Measurements from ENCODE around the gene NRM. TPM values are rescaled to one million over a fixed set of nuclear protein-coding genes. Genes with fewer than 3 reads are reported as not detected.

The NRM gene
- total and polyA plus RNA-seq, 2 of the 13 experiments (the other 11 are each of a cell fraction or from before 2014, with no cell fraction given): 12.5 to 16.0 TPM

DNA sequence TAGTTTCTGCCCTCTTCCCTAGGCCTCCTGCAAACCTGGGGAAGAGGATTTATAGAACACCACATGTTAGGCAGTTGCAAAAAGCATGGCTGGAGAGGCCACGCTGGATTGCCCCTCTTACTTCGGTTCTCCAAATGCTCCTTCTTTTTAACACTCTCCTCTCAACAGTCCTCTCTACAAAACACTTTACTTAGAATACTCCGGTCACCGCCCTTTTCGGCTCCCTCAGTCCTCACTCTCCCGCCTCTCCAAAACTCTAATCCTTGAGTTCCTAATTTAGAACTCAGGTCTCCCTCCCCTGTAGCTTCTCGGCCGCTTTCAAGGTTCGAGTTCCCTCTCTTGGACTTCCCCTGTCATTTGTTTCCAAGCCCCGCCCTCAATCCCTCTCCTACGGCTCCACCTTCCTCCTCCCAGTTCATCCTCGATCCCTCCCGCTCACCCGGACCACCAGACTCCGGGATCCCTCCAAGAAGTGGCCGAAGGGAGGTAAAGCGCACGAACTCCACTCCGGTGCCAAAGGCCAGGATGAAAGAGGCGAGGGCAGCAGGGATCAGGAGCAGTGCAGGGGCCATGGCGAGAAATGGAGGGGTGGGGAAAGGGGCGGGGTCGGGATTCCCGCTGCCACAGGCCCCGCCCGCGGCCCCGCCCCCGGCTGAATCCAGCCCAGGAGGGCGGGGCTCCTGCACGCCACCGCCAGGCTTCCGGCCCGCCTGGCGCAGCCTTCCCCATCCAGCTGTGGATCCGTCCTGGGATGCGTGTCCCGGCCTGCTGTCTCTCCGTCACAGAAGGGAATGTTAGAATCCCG, at the start of gene NRM (continued):
- TF ChIP-seq, protein P1, sequence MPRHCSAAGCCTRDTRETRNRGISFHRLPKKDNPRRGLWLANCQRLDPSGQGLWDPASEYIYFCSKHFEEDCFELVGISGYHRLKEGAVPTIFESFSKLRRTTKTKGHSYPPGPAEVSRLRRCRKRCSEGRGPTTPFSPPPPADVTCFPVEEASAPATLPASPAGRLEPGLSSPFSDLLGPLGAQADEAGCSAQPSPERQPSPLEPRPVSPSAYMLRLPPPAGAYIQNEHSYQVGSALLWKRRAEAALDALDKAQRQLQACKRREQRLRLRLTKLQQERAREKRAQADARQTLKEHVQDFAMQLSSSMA (CRISPR knock-in tag; IDR thresholded peaks at IDR 0.05): no peak

DNA sequence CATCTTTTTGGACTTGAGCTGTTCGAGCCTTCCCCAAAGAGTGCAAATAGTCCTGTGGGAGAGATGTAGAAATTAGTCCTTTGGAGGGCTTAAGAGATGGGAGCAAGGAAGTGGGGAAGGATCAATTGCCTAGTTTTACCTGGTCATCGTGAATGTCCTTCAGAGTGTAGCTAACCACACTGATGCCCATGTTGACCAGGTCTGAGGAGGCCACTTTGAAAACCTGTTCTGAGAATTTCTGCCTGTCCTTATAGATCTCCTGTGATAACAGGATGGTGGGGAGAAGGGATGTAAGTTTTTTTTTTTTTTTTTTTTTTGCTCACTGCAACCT, 49.7 kb upstream of the NRM start:
- WGBS (ENCODE audit: low lambda C conversion rate): 89% methylated on average over 2 of the region's 2 CpGs
- ChIA-PET CTCF (ENCODE audit: low intra/inter-chr PET ratio, low total read pairs) (no interaction called here), POLR2A (interaction anchor here (0.7 to 16.9 kb wide), 17 partner anchors 8 to 125 kb away, joined by 3 to 414 read pairs (median 8); no protein-coding TSS in a partner anchor)
- FAIRE-seq (no peak), DNase-seq (ENCODE audit: low spot score) (no peak), ATAC-seq (no peak)
- H3K9ac ChIP-seq (ENCODE audit: insufficient read depth, low read depth, low read length): peak overlapping the region; percentile 37; the same call in 1 of the 2 replicates
- intact Hi-C loops (cut with micrococcal nuclease; ENCODE audit: unreplicated experiment) (no loop called here), in situ Hi-C loops (cut with HindIII; ENCODE audit: extremely low pct_ligation_motif_present, low pct_unique_long_range_greater_than_20kb) (loop anchor here (5.0 kb wide), 2 partner anchors 87 to 137 kb away; no protein-coding TSS in a partner anchor)
- H3K36me3 ChIP-seq (replicated peaks in 1 of 2; ENCODE audit: control insufficient read depth in 1 of 2, insufficient read depth in 2 of 2, low read length in 2 of 2): peaks cover 9 to 35% of the 10 kb centered on the region in 2 experiments
- H3K79me2 ChIP-seq (ENCODE audit: insufficient read depth, low read length): peaks cover 24% of the 10 kb centered on the region
- BruUV-seq (replicated peaks): no TSS peak
- no peaks in the 10 kb centered on the region; a peak in 1 of 5 replicates for H3K27me3 ChIP-seq (ENCODE audit: control insufficient read depth in 1 of 2, insufficient read depth in 2 of 2, low read length in 2 of 2)
- peak overlapping the region; percentile 36 for H3K27ac ChIP-seq (ENCODE audit: extremely low read length, insufficient read depth, low read length)
- no peak overlapping the region for H2AFZ ChIP-seq (ENCODE audit: low read length)
- no peak overlapping the region for H3K4me3 ChIP-seq (replicated peaks in 1 of 3; ENCODE audit: insufficient read depth in 1 of 3, low read depth in 2 of 3, low read length in 3 of 3)
- H3K9me3 ChIP-seq (ENCODE audit: low read length): no peaks in the 10 kb centered on the region
- H3K4me2 ChIP-seq (ENCODE audit: low read depth, low read length): peak overlapping the region; percentile 25
- peaks cover 15% of the 10 kb centered on the region for H4K20me1 ChIP-seq (ENCODE audit: insufficient read depth, low read length)
- TF ChIP-seq KLF16 (CRISPR knock-in tag; IDR thresholded peaks at IDR 0.05) (0 out of 4 replicates have a peak, but pooled peaks of 1 of the 2 experiments have one; percentile 12), KAT2B (IDR thresholded peaks at IDR 0.05; ENCODE audit: borderline replicate concordance, low read depth, low read length) (no peak), SNAI1 (CRISPR knock-in tag; IDR thresholded peaks at IDR 0.05; ENCODE audit: borderline replicate concordance) (no peak), TOPORS (CRISPR knock-in tag; IDR thresholded peaks at IDR 0.05) (no peak), POLR2G (IDR thresholded peaks at IDR 0.05; ENCODE audit: low read depth, low read length) (peak; percentile 9; the same call in 1 of the 2 replicates), SIN3B (IDR thresholded peaks at IDR 0.05; ENCODE audit: low read length) (no peak)
- TF ChIP-seq, protein P2, sequence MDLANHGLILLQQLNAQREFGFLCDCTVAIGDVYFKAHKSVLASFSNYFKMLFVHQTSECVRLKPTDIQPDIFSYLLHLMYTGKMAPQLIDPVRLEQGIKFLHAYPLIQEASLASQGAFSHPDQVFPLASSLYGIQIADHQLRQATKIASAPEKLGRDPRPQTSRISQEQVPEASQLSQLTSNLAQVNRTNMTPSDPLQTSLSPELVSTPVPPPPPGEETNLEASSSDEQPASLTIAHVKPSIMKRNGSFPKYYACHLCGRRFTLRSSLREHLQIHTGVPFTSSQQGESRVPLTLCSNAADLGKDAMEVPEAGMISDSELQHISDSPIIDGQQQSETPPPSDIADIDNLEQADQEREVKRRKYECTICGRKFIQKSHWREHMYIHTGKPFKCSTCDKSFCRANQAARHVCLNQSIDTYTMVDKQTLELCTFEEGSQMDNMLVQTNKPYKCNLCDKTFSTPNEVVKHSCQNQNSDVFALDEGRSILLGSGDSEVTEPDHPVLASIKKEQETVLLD (CRISPR knock-in tag; IDR thresholded peaks at IDR 0.05; ENCODE audit: low read depth): no peak
- TF ChIP-seq, protein P3, sequence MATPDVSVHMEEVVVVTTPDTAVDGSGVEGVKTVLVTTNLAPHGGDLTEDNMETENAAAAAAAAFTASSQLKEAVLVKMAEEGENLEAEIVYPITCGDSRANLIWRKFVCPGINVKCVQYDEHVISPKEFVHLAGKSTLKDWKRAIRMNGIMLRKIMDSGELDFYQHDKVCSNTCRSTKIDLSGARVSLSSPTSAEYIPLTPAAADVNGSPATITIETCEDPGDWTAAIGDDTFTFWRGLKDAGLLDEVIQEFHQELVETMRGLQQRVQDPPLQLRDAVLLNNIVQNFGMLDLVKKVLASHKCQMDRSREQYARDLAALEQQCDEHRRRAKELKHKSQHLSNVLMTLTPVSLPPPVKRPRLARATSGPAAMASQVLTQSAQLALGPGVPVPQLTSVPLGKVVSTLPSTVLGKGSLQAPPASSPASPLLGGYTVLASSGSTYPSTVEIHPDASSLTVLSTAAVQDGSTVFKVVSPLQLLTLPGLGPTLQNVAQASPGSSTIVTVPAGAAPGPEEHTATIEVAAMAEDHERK (CRISPR knock-in tag; IDR thresholded peaks at IDR 0.05; ENCODE audit: low read depth): no peak
- TF ChIP-seq, protein P4, sequence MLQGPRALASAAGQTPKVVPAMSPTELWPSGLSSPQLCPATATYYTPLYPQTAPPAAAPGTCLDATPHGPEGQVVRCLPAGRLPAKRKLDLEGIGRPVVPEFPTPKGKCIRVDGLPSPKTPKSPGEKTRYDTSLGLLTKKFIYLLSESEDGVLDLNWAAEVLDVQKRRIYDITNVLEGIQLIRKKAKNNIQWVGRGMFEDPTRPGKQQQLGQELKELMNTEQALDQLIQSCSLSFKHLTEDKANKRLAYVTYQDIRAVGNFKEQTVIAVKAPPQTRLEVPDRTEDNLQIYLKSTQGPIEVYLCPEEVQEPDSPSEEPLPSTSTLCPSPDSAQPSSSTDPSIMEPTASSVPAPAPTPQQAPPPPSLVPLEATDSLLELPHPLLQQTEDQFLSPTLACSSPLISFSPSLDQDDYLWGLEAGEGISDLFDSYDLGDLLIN (CRISPR knock-in tag; IDR thresholded peaks at IDR 0.05; ENCODE audit: borderline replicate concordance): no peak
- H3K4me1 ChIP-seq (ENCODE audit: insufficient read depth, low read length): peaks cover 64% of the 10 kb centered on the region

All from HepG2 (cell line).